NCI-H748 (cell line): ENCODE measurements around the gene CEP85.
"Not testable (repeated sequence)": the region's sequence is repeated elsewhere in the genome, so short reads cannot be mapped to it uniquely, and the experiment has no call there.

Experiments used
- DNase-seq: peaks from one replicate; lab custom pipeline; 2025; ENCODE audit not compliant: unreplicated experiment; lab: John Stamatoyannopoulos, UW

The CEP85 gene

GRCh38 chr1:26288311-26288941 lies 54.4 kb downstream of the CEP85 start:
- no peak for DNase-seq

- no peak for DNase-seq
Observed at GRCh38 chr1:26289158-26290059, 55.4 kb downstream of the CEP85 start.

- DNase-seq = no peak
Observed at GRCh38 chr1:26290122-26290881, 56.3 kb downstream of the CEP85 start.

GRCh38 chr1:26290882-26291261 lies 56.9 kb downstream of the CEP85 start:
- DNase-seq = no peak

- DNase-seq = no peak
Observed at GRCh38 chr1:26291433-26291832, 57.4 kb downstream of the CEP85 start.

GRCh38 chr1:26291939-26292338 lies 57.9 kb downstream of the CEP85 start:
- DNase-seq = no peak

GRCh38 chr1:26292735-26293134 lies 58.7 kb downstream of the CEP85 start:
- DNase-seq = not testable (repeated sequence)

- no peak for DNase-seq
Observed at GRCh38 chr1:26293911-26294463, 60.0 kb downstream of the CEP85 start.

GRCh38 chr1:26295194-26296138 lies 61.5 kb downstream of the CEP85 start:
- DNase-seq = no peak

GRCh38 chr1:26296340-26297056 lies 62.5 kb downstream of the CEP85 start:
- no peak for DNase-seq

GRCh38 chr1:26297057-26297790 lies 63.2 kb downstream of the CEP85 start:
- no peak for DNase-seq

GRCh38 chr1:26297791-26298124 lies 63.8 kb downstream of the CEP85 start:
- DNase-seq = no peak

GRCh38 chr1:26300578-26301275 lies 66.7 kb downstream of the CEP85 start:
- no peak for DNase-seq

- DNase-seq = no peak
Observed at GRCh38 chr1:26302733-26303405, 68.9 kb downstream of the CEP85 start.

GRCh38 chr1:26305667-26306289 lies 71.8 kb downstream of the CEP85 start:
- DNase-seq = no peak

GRCh38 chr1:26306290-26307229 lies 72.6 kb downstream of the CEP85 start, which contains the start of gene UBXN11:
UBXN11 (minus strand) TSS chr1:26306636; CDS start chr1:26302883, 3,753 bp downstream.
- DNase-seq = peak; percentile 96
